Transverse colon (tissue), 4 donors: Measurements from ENCODE around the gene CDCA8. TPM values are rescaled to one million over a fixed set of nuclear protein-coding genes. Genes with fewer than 3 reads are reported as not detected.
A peak's percentile ranks its signal among the peaks of the same experiment; 100 is the strongest.

Source experiments
- DNase-seq: peaks from one replicate; pipeline ENCODE4 v3.0.0-alpha.2; 2019
- H3K27ac ChIP-seq, 4 donors: fragments of 200-600 bp; sonication (generic); 2 replicates each; pipeline ENCODE4 v1.5.1; 2016 to 2018; ENCODE audit warnings: inconsistent platforms in 4 of 4
- H3K27me3 ChIP-seq: fragments of 200-600 bp; sonication (generic); 2 replicates; pipeline ENCODE4 v1.5.1; 2017; ENCODE audit warnings: inconsistent platforms
- H3K36me3 ChIP-seq, 4 donors: fragments of 200-600 bp; sonication (generic); 2 replicates each; pipeline ENCODE4 v1.5.1; 2017 to 2019; ENCODE audit warnings: inconsistent platforms in 4 of 4
- H3K4me1 ChIP-seq, 4 donors: fragments of 200-600 bp; sonication (generic); 2 replicates each; pipeline ENCODE4 v1.5.1; 2017 to 2020; ENCODE audit warnings: inconsistent platforms in 4 of 4
- H3K4me3 ChIP-seq, 4 donors: fragments of 200-600 bp; sonication (generic); 1 replicate in 1 of 4; 2 replicates in 3 of 4; pipeline versions ENCODE4 v1.5.1 to v1.6.1; 2017 to 2019; ENCODE audit warnings: inconsistent platforms in 4 of 4
- H3K9me3 ChIP-seq, 2 donors: fragments of 200-600 bp; sonication (generic); 2 replicates each; pipeline ENCODE4 v1.5.1; 2017 to 2019; ENCODE audit warnings: inconsistent platforms in 2 of 2
- EP300 ChIP-seq: sonication (generic); formaldehyde crosslinking; IDR thresholded peaks from one replicate; pipeline ENCODE4 v1.6.1; 2017; ENCODE audit warnings: antibody characterized with exemption, low read depth
- POLR2A ChIP-seq: fragments of 450-650 bp; IDR thresholded peaks from one replicate; pipeline ENCODE4 v1.6.1; 2016; ENCODE audit warnings: antibody characterized with exemption, mild to moderate bottlenecking, moderate library complexity
- POLR2AphosphoS5 ChIP-seq, 3 donors: sonication (generic); formaldehyde crosslinking; IDR thresholded peaks; one replicate each; pipeline ENCODE4 v1.6.1; 2016; ENCODE audit warnings: antibody characterized with exemption in 3 of 3
- WGBS, 2 donors: methylation state at CpG; one replicate each; pipeline ENCODE4 v1.1.5; 2018; ENCODE audit warnings: low coverage in 1 of 2; 5-methylcytosine and 5-hydroxymethylcytosine counted together
- in situ Hi-C, 4 donors: fragments of 200-750 bp; cut with MboI; loops; one replicate each; pipeline versions ENCODE4 v1.15.0 to v1.15.1; 2017; ENCODE audit warnings: low sequenced_read_pairs in 3 of 4, low pct_ligation_motif_present in 1 of 4, low pct_unique_long_range_greater_than_20kb in 1 of 4
- intact Hi-C: fragments of 100-400 bp; cut with DNase I; formaldehyde crosslinking; loops from one replicate; pipeline ENCODE4 v1.15.1; 2023; ENCODE audit warnings: low total_unique reads
- total RNA-seq, 4 donors: library from RNA; depleted of rRNA; stranded (reverse); fragments of >200 nt; gene quantifications; one replicate each; pipeline ENCODE4 v1.1.0, GENCODE V29; 2016
- TF ChIP-seq, protein P1 (sequence below), 5 experiments: fragments of 200-600 bp in 3 of 5; fragments of 450-650 bp in 2 of 5; sonication (generic) in 3 of 5; IDR thresholded peaks; 1 replicate in 2 of 5; 2 replicates in 3 of 5; pipeline ENCODE4 v1.5.1; 2016 to 2017; ENCODE audit warnings: antibody characterized with exemption in 5 of 5, inconsistent platforms in 3 of 5, mild to moderate bottlenecking in 2 of 5, moderate library complexity in 1 of 5

Gene CDCA8
- total RNA-seq, 4 donors from 2014 or later, result 2.0 to 5.7 (median 2.1) TPM; not detected in 1

DNA sequence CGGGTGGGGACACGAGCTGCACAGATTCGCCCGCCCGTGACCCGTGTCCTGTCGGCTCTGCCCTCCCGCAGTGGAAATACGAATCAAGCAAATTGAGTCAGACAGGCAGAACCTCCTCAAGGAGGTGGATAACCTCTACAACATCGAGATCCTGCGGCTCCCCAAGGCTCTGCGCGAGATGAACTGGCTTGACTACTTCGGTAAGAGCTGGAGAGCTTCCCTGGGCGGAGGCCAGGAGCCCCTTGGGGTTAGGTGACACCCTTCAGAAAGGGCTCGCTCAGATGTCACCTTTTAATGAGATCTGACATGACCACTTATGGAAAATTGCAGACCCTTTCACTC, 489 bp downstream of the CDCA8 start:
- peaks cover 17 to 47% (median 34%) of the 10 kb centered on the region in 4 donors for H3K4me1 ChIP-seq
- TF ChIP-seq, protein P1, sequence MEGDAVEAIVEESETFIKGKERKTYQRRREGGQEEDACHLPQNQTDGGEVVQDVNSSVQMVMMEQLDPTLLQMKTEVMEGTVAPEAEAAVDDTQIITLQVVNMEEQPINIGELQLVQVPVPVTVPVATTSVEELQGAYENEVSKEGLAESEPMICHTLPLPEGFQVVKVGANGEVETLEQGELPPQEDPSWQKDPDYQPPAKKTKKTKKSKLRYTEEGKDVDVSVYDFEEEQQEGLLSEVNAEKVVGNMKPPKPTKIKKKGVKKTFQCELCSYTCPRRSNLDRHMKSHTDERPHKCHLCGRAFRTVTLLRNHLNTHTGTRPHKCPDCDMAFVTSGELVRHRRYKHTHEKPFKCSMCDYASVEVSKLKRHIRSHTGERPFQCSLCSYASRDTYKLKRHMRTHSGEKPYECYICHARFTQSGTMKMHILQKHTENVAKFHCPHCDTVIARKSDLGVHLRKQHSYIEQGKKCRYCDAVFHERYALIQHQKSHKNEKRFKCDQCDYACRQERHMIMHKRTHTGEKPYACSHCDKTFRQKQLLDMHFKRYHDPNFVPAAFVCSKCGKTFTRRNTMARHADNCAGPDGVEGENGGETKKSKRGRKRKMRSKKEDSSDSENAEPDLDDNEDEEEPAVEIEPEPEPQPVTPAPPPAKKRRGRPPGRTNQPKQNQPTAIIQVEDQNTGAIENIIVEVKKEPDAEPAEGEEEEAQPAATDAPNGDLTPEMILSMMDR (IDR thresholded peaks at IDR 0.05), result no peak
- no peak for TF ChIP-seq EP300
- TF ChIP-seq POLR2A, result no peak
- TF ChIP-seq POLR2AphosphoS5 (IDR thresholded peaks at IDR 0.05), result no peak
- no peaks in the 10 kb centered on the region for H3K27me3 ChIP-seq
- no peaks in the 10 kb centered on the region for H3K9me3 ChIP-seq
- in situ Hi-C loops (loop anchor here in 2 of 4 donors (25.0 kb wide), 1 partner anchor 231 kb away; the partner anchor contains the start of gene ZC3H12A (in 2 of the 2)), intact Hi-C loops (no loop called here)
- 1% methylated on average over 14 of the region's 16 CpGs; no CpG with 5 or more reads in 1 of the 2 donors for WGBS, 2 donors
- DNase-seq, result no peak
- H3K4me3 ChIP-seq, result peak overlapping the region; percentile 57 to 96 (median 72)
- no peaks in the 10 kb centered on the region for H3K36me3 ChIP-seq
- peak overlapping the region; percentile 71 to 94 (median 82) for H3K27ac ChIP-seq

DNA sequence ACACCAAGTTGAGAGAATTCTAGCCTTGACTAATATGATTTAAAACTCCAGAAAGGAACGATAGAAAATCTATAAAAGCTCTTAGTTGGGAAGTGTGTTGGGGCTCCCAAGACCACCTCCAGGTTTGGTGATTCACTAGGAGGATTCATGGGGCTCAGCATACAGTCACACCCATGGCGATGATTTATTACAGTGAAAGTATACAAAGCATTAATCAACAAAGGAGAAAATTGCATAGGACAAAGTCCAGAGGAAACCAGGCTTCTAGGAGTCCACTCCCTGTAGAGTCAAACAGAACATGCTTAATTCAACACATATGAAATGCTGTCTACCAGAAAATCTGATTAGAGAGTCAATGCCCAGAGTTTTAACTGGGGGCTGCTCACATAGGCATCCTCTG, 4.8 kb downstream of the CDCA8 start:
- peaks cover 0 to 32% (median 14%) of the 10 kb centered on the region in 4 donors for H3K4me1 ChIP-seq
- 70 to 71% methylated on average over 1 to 2 of the region's 2 CpGs for WGBS, 2 donors
- H3K27ac ChIP-seq, result peak overlapping the region; percentile 72 to 79 (median 76)
- no peaks in the 10 kb centered on the region for H3K9me3 ChIP-seq
- H3K27me3 ChIP-seq, result no peaks in the 10 kb centered on the region
- DNase-seq, result no peak
- H3K4me3 ChIP-seq, result no peak overlapping the region
- no peaks in the 10 kb centered on the region for H3K36me3 ChIP-seq
- in situ Hi-C loops, result loop anchor here in 2 of 4 donors (25.0 kb wide), 1 partner anchor 235 kb away; the partner anchor contains the start of gene ZC3H12A (in 2 of the 2)
- TF ChIP-seq EP300 (no peak), POLR2AphosphoS5 (IDR thresholded peaks at IDR 0.05) (peak in 2 of 3 donors; percentile 10 to 34)
- intact Hi-C loops, result no loop called here

DNA sequence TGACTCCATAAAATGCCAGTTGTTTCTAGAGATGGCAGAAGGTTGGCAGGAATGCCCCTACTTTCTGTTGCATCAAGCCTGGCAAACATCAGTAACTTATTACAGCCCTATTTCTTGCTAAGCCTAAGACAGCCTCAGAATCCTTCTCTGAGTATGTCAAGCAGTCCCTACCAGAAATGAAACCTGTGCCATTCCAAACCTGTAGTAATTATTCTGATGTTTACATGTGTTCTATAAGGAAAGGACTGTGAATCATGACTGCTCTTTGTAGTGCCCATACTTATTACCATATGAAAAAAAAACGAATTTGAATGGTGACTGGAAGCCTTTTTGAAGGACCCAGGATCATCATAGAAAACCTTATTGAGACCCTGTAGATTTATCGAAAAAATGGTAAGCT, 5.4 kb downstream of the CDCA8 start:
- Histone ChIP-seq H3K9me3 (no peaks in the 10 kb centered on the region), H3K36me3 (no peaks in the 10 kb centered on the region), H3K4me1 (peaks cover 0 to 29% (median 13%) of the 10 kb centered on the region in 4 donors), H3K4me3 (no peak overlapping the region), H3K27me3 (no peaks in the 10 kb centered on the region), H3K27ac (peak overlapping the region; percentile 68 to 79 (median 76))
- in situ Hi-C loops (loop anchor here in 2 of 4 donors (25.0 kb wide), 1 partner anchor 235 kb away; the partner anchor contains the start of gene ZC3H12A (in 2 of the 2)), intact Hi-C loops (no loop called here)
- no peak for DNase-seq
- 70 to 73% methylated on average over 2 of the region's 2 CpGs for WGBS, 2 donors
- TF ChIP-seq POLR2AphosphoS5 (IDR thresholded peaks at IDR 0.05) (no peak), POLR2A (no peak)
- TF ChIP-seq, protein P1 (IDR thresholded peaks at IDR 0.05), result no peak

DNA sequence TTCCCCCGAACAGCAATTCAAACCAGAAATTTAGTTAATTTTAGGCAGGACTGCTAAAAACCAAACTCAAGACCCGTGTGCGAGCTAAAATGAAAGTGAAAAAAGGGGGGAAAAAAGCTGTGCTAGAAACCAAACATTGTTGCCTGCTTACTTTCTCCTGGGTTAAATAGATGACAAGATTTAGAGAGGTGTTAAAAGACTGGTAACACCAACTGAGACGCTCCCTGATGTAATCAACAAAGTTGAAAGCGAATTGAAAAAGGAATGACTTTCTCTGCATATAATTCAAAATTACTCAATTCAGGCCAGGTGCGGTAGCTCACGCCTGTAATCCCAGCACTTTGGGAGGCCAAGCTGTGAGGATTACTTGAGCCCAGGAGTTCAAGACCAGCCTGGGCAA, 6.8 kb downstream of the CDCA8 start:
- H3K9me3 ChIP-seq, result no peaks in the 10 kb centered on the region
- no peak overlapping the region for H3K4me3 ChIP-seq
- DNase-seq, result no peak
- H3K27ac ChIP-seq, result no peak overlapping the region
- H3K4me1 ChIP-seq, result peaks cover 0 to 20% (median 6%) of the 10 kb centered on the region in 4 donors
- no peaks in the 10 kb centered on the region for H3K36me3 ChIP-seq
- in situ Hi-C loops, result loop anchor here in 2 of 4 donors (25.0 kb wide), 1 partner anchor 237 kb away; the partner anchor contains the start of gene ZC3H12A (in 2 of the 2)
- H3K27me3 ChIP-seq, result no peaks in the 10 kb centered on the region
- intact Hi-C loops, result no loop called here
- TF ChIP-seq POLR2AphosphoS5 (IDR thresholded peaks at IDR 0.05), result no peak
- TF ChIP-seq, protein P1 (IDR thresholded peaks at IDR 0.05), result no peak
- no peak for TF ChIP-seq EP300
- no peak for TF ChIP-seq POLR2A
- 78 to 81% methylated on average over 7 of the region's 7 CpGs for WGBS, 2 donors

DNA sequence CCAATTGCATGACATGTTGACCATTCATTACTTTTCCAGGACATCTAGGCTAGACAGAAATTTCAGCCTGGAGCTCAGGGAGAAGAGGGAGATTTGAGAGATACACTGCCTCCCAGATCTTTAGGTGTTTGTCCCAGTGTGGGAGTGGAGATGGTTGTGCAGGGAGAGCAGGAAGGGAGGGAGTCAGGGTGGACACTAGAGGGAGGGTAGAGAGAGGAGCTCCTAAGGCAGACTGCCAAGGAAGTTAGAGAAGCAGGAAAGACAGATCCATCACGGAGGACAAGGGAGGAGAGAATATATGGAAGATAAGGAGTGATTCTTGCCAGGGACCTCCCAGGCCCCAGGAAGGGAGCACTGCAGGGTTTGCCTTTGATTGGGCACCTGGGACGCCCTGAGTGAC, 8.7 kb downstream of the CDCA8 start:
- intact Hi-C loops, result no loop called here
- H3K4me1 ChIP-seq, result peaks cover 0 to 20% (median 6%) of the 10 kb centered on the region in 4 donors
- no peak overlapping the region for H3K4me3 ChIP-seq
- H3K9me3 ChIP-seq, result no peaks in the 10 kb centered on the region
- WGBS, 2 donors, result 64% methylated on average over 2 of the region's 2 CpGs; no CpG with 5 or more reads in 1 of the 2 donors
- TF ChIP-seq EP300, result no peak
- TF ChIP-seq, protein P1 (IDR thresholded peaks at IDR 0.05), result no peak
- no peak for TF ChIP-seq POLR2AphosphoS5 (IDR thresholded peaks at IDR 0.05)
- TF ChIP-seq POLR2A, result no peak
- in situ Hi-C loops, result no loop called here
- DNase-seq, result no peak
- no peak overlapping the region for H3K27ac ChIP-seq
- no peaks in the 10 kb centered on the region for H3K27me3 ChIP-seq
- no peaks in the 10 kb centered on the region for H3K36me3 ChIP-seq
